Activated T-cell treated with anti-CD3 and anti-CD28 coated beads, Interleukin-2, amount 50 U/mL, for 72 hours (primary cell): ENCODE results near the gene LIMS2. TPM values are rescaled to one million over a fixed set of nuclear protein-coding genes. Genes with fewer than 3 reads are reported as not detected.

ENCODE experiments used
- ATAC-seq, 2 donors: fragments of 150-1000 bp; cut with Tn5 transposase; replicated peaks in 1 of 2; 2 replicates each; pipeline ENCODE4 v1.10.0; 2021; ENCODE audit warnings: moderate library complexity in 2 of 2, mild to moderate bottlenecking in 1 of 2
- DNase-seq, 2 donors: peaks; one replicate each; pipeline ENCODE4 v3.0.0; 2021 to 2022; ENCODE audit warnings: mixed read lengths in 1 of 2
- H3K27ac Mint-ChIP-seq: one replicate; pipeline ENCODE4 v1.8.0; 2022; ENCODE audit warnings: mild to moderate bottlenecking, moderate library complexity, mixed read lengths
- H3K27me3 Mint-ChIP-seq: one replicate; pipeline ENCODE4 v1.8.0; 2022; ENCODE audit warnings: low read depth, mixed read lengths
- H3K36me3 Mint-ChIP-seq, 2 donors: one replicate each; pipeline ENCODE4 v1.8.0; 2022; ENCODE audit warnings: mixed read lengths in 2 of 2, mild to moderate bottlenecking in 1 of 2; ENCODE audit not compliant: insufficient read depth in 2 of 2
- H3K4me1 Mint-ChIP-seq: one replicate; pipeline ENCODE4 v1.8.0; 2022; ENCODE audit warnings: low read depth, mixed read lengths
- H3K4me3 Mint-ChIP-seq, 2 donors: one replicate each; pipeline ENCODE4 v1.8.0; 2022; ENCODE audit warnings: mild to moderate bottlenecking in 2 of 2, mixed read lengths in 2 of 2, moderate library complexity in 2 of 2
- H3K9me3 Mint-ChIP-seq, 2 donors: one replicate each; pipeline ENCODE4 v1.8.0; 2022; ENCODE audit warnings: mixed read lengths in 2 of 2
- total RNA-seq, 2 donors: library from RNA; stranded (reverse); gene quantifications; one replicate each; pipeline ENCODE4 v1.2.3, GENCODE V29; 2022

The LIMS2 gene
- total RNA-seq, 2 donors from 2014 or later = 6.4 to 10.3 TPM

DNA sequence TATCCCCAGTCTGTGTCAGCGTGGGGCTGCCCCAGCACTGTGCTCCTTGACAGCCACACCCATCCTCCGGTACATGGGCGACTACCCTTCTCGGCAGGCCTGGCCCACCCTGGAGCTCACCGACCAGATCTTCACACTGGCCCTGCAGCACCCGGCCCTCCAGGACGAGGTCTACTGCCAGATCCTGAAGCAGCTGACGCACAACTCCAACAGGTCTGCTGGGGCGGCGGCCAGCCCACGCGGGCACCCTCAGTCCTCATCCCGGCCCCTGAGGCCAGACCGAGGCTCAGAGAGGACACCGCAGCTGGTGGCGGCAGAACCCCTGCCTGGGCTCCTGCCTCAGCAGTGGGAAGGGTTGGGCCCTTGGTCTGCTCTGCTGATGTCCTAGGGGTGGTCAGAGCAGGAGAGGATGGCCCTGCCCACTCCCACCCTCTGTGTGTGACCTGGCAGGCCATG is 43.8 kb downstream of the LIMS2 start:
- Mint-ChIP-seq H3K4me3 (no peak overlapping the region), H3K4me1 (peaks cover 27% of the 10 kb centered on the region), H3K27me3 (no peaks in the 10 kb centered on the region), H3K36me3 (no peaks in the 10 kb centered on the region), H3K27ac (no peak overlapping the region), H3K9me3 (no peaks in the 10 kb centered on the region)
- DNase-seq (no peak), ATAC-seq (no peak)

DNA sequence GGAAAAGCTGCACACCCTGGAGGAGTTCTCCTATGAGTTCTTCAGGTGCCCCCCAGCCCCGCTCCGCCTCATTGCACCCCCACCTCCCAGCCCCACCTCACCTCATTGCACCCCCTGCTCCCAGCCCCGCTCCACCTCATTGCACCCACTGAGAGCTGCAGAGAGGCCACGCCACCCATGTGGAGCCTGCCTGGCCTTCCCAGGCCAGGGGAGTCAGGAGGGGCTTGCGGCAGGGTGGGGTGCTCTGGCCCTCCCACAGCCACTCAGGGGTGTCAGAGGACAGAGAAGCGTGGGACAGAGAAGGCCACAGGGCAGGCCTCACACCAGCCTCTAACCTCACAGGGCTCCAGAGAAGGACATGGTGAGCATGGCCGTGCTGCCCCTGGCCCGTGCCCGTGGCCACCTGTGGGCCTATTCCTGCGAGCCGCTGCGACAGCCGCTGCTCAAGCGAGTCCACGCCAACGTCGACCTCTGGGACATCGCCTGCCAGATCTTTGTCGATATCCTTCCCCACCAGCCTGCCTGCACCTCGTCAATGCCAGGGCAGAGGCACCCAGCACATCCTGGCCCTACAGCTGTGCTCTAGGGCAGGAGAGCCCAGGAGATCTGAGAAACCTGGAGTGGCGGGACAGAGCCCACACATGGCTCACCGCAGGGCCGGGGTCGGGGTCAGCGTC is 44.3 kb downstream of the LIMS2 start:
- no peak overlapping the region for H3K4me3 Mint-ChIP-seq
- H3K27me3 Mint-ChIP-seq = no peaks in the 10 kb centered on the region
- peaks cover 24% of the 10 kb centered on the region for H3K4me1 Mint-ChIP-seq
- no peak for DNase-seq
- no peaks in the 10 kb centered on the region for H3K9me3 Mint-ChIP-seq
- no peaks in the 10 kb centered on the region for H3K36me3 Mint-ChIP-seq
- no peak overlapping the region for H3K27ac Mint-ChIP-seq
- no peak for ATAC-seq

DNA sequence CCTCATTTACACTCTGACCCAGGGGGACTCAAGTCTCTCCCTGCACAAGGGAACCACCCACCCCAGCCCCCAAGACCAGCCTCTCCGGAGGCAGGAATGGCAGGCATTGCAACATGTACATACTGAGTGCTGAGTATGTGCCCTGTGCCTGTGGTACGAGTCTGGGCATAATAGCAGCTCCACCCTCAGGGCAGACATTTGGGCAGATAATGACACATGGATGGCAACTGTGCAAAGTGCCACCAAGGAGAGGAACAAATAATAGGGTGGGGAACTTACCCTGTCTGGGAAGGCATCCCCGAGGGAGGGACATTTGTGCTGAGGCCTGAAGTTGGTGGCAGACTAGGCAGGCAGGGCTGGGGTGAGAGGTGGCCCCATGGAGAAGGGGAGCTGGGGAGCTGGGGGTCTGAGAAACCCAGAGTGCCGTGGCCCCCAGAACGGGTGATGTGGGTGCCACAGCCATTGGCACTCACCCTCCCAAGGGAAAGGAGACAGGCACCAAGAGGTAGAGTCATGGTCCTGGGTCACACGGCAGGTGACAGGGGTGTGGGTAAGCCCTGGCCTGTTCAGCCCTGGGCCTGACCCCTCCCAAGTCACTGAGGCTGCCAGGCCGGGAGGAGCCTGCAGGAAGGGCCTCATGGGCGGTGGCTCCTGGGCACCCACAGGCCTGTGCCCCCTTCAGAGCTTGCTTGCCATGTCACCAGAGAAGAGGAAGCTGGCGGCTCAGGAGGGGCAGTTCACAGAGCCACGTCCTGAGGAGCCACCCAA is 45.0 kb downstream of the LIMS2 start:
- DNase-seq (no peak), ATAC-seq (no peak)
- no peaks in the 10 kb centered on the region for H3K9me3 Mint-ChIP-seq
- no peaks in the 10 kb centered on the region for H3K36me3 Mint-ChIP-seq
- no peak overlapping the region for H3K27ac Mint-ChIP-seq
- no peaks in the 10 kb centered on the region for H3K27me3 Mint-ChIP-seq
- peaks cover 24% of the 10 kb centered on the region for H3K4me1 Mint-ChIP-seq
- no peak overlapping the region for H3K4me3 Mint-ChIP-seq

DNA sequence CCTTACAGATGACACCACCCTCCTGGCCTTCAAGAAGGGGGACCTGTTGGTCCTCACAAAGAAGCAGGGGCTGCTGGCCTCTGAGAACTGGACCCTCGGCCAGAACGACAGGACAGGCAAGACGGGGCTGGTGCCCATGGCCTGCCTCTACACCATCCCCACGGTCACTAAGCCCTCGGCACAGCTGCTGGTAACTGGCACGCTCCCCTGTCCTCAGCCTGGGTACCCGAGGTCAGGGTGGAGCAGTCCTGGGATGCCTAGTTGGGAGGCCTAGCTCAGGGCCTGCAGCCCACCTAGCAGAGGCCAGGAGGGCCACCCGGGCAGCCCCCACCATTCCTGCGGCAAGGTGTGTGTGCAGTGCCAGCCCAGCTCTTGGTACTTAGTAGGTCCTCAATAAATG is 45.7 kb downstream of the LIMS2 start:
- DNase-seq = no peak
- no peak for ATAC-seq
- H3K36me3 Mint-ChIP-seq = no peaks in the 10 kb centered on the region
- H3K9me3 Mint-ChIP-seq = no peaks in the 10 kb centered on the region
- no peak overlapping the region for H3K27ac Mint-ChIP-seq
- H3K4me1 Mint-ChIP-seq = peaks cover 17% of the 10 kb centered on the region
- no peak overlapping the region for H3K4me3 Mint-ChIP-seq
- no peaks in the 10 kb centered on the region for H3K27me3 Mint-ChIP-seq

DNA sequence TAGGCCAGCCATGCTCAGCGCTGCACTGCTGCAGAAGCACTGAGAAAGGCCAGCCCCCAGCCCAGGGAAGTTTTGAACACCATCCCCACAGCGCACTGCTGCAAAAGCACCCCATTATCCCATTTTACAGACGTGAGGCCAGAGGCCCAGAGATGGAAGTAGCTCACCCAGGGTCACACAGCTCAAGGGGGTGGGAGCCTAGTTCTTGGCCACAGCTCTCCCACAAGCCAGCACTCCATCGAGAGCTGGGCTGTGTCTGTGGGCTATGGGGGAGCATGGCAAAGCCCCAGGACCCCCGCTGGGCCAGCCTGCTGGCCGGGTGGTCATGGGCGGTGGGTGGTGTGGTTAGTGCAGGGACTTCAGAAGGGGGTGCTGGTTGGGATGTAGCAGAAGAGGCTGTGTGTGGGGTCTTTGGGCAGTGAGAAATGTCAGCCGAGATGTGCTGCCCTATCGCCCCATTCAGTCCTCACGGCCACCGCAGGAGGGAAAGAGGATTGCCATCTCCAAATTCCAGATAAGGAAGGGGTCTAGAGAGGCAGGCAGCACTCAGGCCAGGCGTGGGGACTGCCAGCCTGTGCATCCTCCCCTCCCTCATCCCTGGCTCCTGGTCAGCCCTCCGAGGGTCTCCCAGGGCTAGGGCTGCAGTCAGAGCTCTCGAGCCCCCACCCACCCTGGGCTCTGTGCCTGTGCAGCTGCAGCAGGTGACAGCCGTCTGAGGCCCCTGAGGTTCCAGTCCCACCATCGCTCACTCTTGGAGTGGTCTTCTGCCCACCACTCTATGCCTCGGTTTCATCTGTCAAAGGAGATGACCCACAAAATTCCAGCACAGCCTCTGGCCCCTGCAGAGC is 46.3 kb downstream of the LIMS2 start:
- Mint-ChIP-seq H3K9me3 (no peaks in the 10 kb centered on the region), H3K36me3 (no peaks in the 10 kb centered on the region), H3K27ac (no peak overlapping the region), H3K4me3 (no peak overlapping the region), H3K4me1 (peaks cover 14% of the 10 kb centered on the region), H3K27me3 (no peaks in the 10 kb centered on the region)
- DNase-seq (no peak), ATAC-seq (no peak)

- H3K36me3 Mint-ChIP-seq = no peaks in the 10 kb centered on the region
- no peak overlapping the region for H3K27ac Mint-ChIP-seq
- peaks cover 4% of the 10 kb centered on the region for H3K4me1 Mint-ChIP-seq
- no peak for ATAC-seq
- H3K4me3 Mint-ChIP-seq = no peak overlapping the region
- H3K9me3 Mint-ChIP-seq = no peaks in the 10 kb centered on the region
- DNase-seq = no peak
- no peaks in the 10 kb centered on the region for H3K27me3 Mint-ChIP-seq
Observed at GRCh38 chr2:127627740-127628571, 47.4 kb downstream of the LIMS2 start.

DNA sequence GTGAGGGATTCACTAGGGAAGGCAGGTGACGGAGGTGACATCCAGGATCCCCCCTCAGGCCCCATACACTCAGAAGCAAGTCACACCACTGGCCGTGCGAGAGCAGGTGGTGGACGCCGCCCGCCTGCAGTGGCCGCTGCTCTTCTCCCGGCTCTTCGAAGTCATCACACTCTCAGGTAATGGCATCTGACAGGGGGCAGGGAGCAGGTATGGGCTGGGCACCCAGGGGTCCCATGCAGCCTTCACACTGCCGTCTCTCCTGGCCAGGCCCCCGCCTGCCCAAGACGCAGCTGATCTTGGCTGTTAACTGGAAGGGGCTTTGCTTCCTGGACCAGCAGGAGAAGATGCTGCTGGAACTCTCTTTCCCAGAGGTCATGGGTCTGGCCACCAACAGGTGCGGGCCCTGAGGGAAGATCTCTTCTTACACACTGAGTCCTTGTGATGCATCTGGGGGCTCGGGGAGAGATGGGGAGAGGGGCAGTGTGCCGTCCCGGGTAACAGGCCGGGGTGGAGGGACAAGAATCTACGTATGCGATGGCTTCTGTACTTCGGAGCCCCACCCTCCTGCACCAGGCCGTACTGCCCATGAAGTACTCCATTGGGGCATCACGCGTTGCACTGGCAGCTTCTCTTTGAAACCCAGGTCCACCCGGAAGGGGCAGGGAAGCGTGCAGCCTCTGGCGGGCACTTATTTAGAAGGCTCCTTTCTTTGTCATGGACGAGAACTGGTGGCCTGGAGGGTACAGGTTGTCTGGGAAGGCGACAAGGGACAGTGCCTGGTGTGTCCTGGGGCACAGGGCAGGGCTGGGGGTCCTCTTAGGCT is 48.2 kb downstream of the LIMS2 start:
- Mint-ChIP-seq H3K36me3 (no peaks in the 10 kb centered on the region), H3K4me1 (no peaks in the 10 kb centered on the region), H3K9me3 (no peaks in the 10 kb centered on the region), H3K27me3 (no peaks in the 10 kb centered on the region), H3K4me3 (no peak overlapping the region), H3K27ac (no peak overlapping the region)
- ATAC-seq (no peak), DNase-seq (no peak)

DNA sequence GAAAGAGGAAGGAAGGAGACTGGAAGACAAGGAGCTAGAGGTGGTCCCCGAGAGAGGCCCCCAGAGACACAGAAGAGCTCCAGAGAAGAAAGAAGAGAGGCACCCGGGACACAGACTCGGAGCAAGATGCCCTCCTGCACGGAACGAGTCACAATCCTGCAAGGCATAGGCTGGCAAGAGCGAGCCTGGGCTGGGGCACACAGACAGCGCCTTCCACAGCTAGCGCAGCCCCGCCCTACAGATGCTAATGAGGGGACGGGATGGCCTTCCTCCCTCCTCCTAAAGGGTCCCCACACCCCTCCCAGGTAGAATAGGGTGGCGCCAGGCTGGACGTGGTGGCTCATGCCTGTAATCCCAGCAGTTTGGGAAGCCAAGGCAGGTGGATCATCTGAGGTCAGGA is 49.2 kb downstream of the LIMS2 start:
- Mint-ChIP-seq H3K4me3 (no peak overlapping the region), H3K27me3 (no peaks in the 10 kb centered on the region), H3K4me1 (no peaks in the 10 kb centered on the region), H3K36me3 (no peaks in the 10 kb centered on the region), H3K27ac (no peak overlapping the region), H3K9me3 (no peaks in the 10 kb centered on the region)
- no peak for DNase-seq
- no peak for ATAC-seq

- no peaks in the 10 kb centered on the region for H3K27me3 Mint-ChIP-seq
- DNase-seq = no peak
- H3K36me3 Mint-ChIP-seq = no peaks in the 10 kb centered on the region
Observed at GRCh38 chr2:127625572-127625951, 49.8 kb downstream of the LIMS2 start.

DNA sequence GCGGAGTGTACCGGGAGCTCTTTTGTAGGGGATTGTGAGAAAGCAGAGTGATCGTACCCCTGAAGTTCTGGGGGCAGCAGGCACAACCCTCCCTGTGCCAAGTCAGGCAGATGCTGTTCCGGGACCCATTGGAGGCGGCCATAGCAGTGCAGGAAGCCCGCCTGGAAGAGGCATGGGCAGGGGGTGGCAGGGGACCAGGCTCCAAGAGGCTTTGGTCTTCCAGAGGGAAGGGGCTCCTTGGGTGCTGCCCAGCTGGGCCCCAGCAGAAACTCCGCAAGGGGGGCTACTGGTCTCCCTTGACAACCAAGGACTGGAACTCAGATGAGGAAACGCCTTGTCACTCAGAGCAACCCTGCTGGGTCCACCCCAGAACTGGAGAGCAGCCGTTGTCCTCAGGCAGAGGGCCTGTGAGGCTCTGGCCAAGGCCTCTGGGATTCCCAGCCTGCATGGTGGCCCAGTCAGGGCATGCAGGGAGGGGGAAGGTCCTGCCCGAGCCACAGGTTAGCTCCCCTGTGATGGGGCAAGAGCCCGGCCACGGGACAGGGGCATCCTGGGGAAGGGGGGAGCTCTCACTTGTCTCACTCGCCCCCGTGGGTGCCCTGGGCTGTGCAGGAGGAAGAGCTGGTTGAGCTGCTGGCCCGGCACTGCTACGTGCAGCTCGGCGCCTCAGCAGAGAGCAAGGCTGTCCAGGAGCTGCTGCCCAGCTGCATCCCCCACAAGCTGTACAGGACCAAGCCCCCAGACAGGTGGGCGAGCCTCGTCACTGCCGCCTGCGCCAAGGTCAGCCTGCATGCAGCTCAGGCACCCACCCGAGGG is 50.4 kb downstream of the LIMS2 start:
- H3K36me3 Mint-ChIP-seq = no peaks in the 10 kb centered on the region
- no peaks in the 10 kb centered on the region for H3K4me1 Mint-ChIP-seq
- DNase-seq = no peak
- H3K27ac Mint-ChIP-seq = no peak overlapping the region
- H3K27me3 Mint-ChIP-seq = no peaks in the 10 kb centered on the region
- H3K9me3 Mint-ChIP-seq = no peaks in the 10 kb centered on the region
- H3K4me3 Mint-ChIP-seq = no peak overlapping the region
- ATAC-seq = no peak

More at GRCh38 chr2:127625572-127625951, 49.8 kb downstream of the LIMS2 start:
- no peak overlapping the region for H3K4me3 Mint-ChIP-seq
- H3K27ac Mint-ChIP-seq = no peak overlapping the region
- no peak for ATAC-seq
- H3K4me1 Mint-ChIP-seq = no peaks in the 10 kb centered on the region
- H3K9me3 Mint-ChIP-seq = no peaks in the 10 kb centered on the region

GRCh38 chr2:127624320-127624755 is 51.0 kb downstream of the LIMS2 start:
- DNase-seq (no peak), ATAC-seq (no peak)
- Mint-ChIP-seq H3K4me3 (no peak overlapping the region), H3K4me1 (no peaks in the 10 kb centered on the region), H3K27me3 (no peaks in the 10 kb centered on the region), H3K27ac (no peak overlapping the region), H3K9me3 (no peaks in the 10 kb centered on the region), H3K36me3 (no peaks in the 10 kb centered on the region)
